Activated CD4-positive, alpha-beta T cell treated with anti-CD3 and anti-CD28 coated beads, Interleukin-2, amount 10 ng/mL, durations not matched to agents 24 days and 14 days (primary cell): ENCODE results near the gene POU2AF2. TPM values are rescaled to one million over a fixed set of nuclear protein-coding genes. Genes with fewer than 3 reads are reported as not detected.
A peak's percentile ranks its signal among the peaks of the same experiment; 100 is the strongest.
"Not testable (repeated sequence)": the region's sequence is repeated elsewhere in the genome, so short reads cannot be mapped to it uniquely, and the experiment has no call there.

ENCODE experiments used
- DNase-seq: peaks from one replicate; pipeline ENCODE4 v3.0.0; 2022
- H3K27ac Mint-ChIP-seq: one replicate; pipeline ENCODE4 v1.8.0; 2022; ENCODE audit warnings: mild to moderate bottlenecking, mixed read lengths
- H3K27me3 Mint-ChIP-seq: one replicate; pipeline ENCODE4 v1.8.0; 2022; ENCODE audit warnings: mixed read lengths
- H3K36me3 Mint-ChIP-seq: one replicate; pipeline ENCODE4 v1.8.0; 2022; ENCODE audit warnings: low read depth, mild to moderate bottlenecking, mixed read lengths
- H3K4me1 Mint-ChIP-seq: one replicate; pipeline ENCODE4 v1.8.0; 2021; ENCODE audit warnings: mixed read lengths
- H3K4me3 Mint-ChIP-seq: one replicate; pipeline ENCODE4 v1.8.0; 2022; ENCODE audit warnings: mild to moderate bottlenecking, moderate library complexity, mixed read lengths
- H3K9me3 Mint-ChIP-seq: one replicate; pipeline ENCODE4 v1.8.0; 2021; ENCODE audit warnings: mixed read lengths
- intact Hi-C: fragments of 100-400 bp; cut with micrococcal nuclease; formaldehyde crosslinking; loops from one replicate; pipeline ENCODE4 v1.15.1; 2023
- total RNA-seq: library from RNA; stranded (reverse); gene quantifications from 2 replicates; pipeline ENCODE4 v1.2.3, GENCODE V29; 2022

Gene POU2AF2
- total RNA-seq, 1 donor from 2014 or later: 0.44 TPM

- intact Hi-C loops: no loop called here
- H3K27ac Mint-ChIP-seq: no peak overlapping the region
- H3K4me1 Mint-ChIP-seq: peaks cover 6% of the 10 kb centered on the region
These were observed 23.8 kb downstream of the POU2AF2 start for GRCh38 chr11:111269146-111269868.

GRCh38 chr11:111272420-111272819 lies 26.9 kb downstream of the POU2AF2 start:
- peaks cover 6% of the 10 kb centered on the region for H3K4me1 Mint-ChIP-seq
- no peaks in the 10 kb centered on the region for H3K9me3 Mint-ChIP-seq
- intact Hi-C loops: no loop called here
- no peak overlapping the region for H3K4me3 Mint-ChIP-seq
- H3K27me3 Mint-ChIP-seq: peaks cover 22% of the 10 kb centered on the region
- no peak overlapping the region for H3K27ac Mint-ChIP-seq
- DNase-seq: no peak
- no peaks in the 10 kb centered on the region for H3K36me3 Mint-ChIP-seq

More at GRCh38 chr11:111269146-111269868, 23.8 kb downstream of the POU2AF2 start:
- no peak overlapping the region for H3K4me3 Mint-ChIP-seq
- no peaks in the 10 kb centered on the region for H3K36me3 Mint-ChIP-seq
- DNase-seq: no peak
- H3K27me3 Mint-ChIP-seq: peaks cover 11% of the 10 kb centered on the region
- no peaks in the 10 kb centered on the region for H3K9me3 Mint-ChIP-seq

- no peak overlapping the region for H3K4me3 Mint-ChIP-seq
- intact Hi-C loops: loop anchor here (1.0 to 10.0 kb wide), 5 partner anchors 75 to 282 kb away; no protein-coding TSS in a partner anchor
- H3K27ac Mint-ChIP-seq: no peak overlapping the region
- no peaks in the 10 kb centered on the region for H3K36me3 Mint-ChIP-seq
- no peak for DNase-seq
- peaks cover 8% of the 10 kb centered on the region for H3K27me3 Mint-ChIP-seq
- H3K9me3 Mint-ChIP-seq: no peaks in the 10 kb centered on the region
- H3K4me1 Mint-ChIP-seq: no peaks in the 10 kb centered on the region
These were observed 37.1 kb downstream of the POU2AF2 start for GRCh38 chr11:111282562-111283075.

GRCh38 chr11:111283945-111284481 lies 38.5 kb downstream of the POU2AF2 start:
- Mint-ChIP-seq H3K36me3 (no peaks in the 10 kb centered on the region), H3K27ac (no peak overlapping the region), H3K4me3 (no peak overlapping the region), H3K4me1 (no peaks in the 10 kb centered on the region), H3K9me3 (no peaks in the 10 kb centered on the region), H3K27me3 (peaks cover 4% of the 10 kb centered on the region)
- no peak for DNase-seq
- intact Hi-C loops: loop anchor here (1.0 to 10.0 kb wide), 5 partner anchors 73 to 281 kb away; no protein-coding TSS in a partner anchor

- no peak for DNase-seq
- intact Hi-C loops: loop anchor here (10.0 kb wide), 1 partner anchor 279 kb away; no protein-coding TSS in a partner anchor
- H3K36me3 Mint-ChIP-seq: no peaks in the 10 kb centered on the region
- H3K4me3 Mint-ChIP-seq: no peak overlapping the region
- no peaks in the 10 kb centered on the region for H3K9me3 Mint-ChIP-seq
- peaks cover 5% of the 10 kb centered on the region for H3K27me3 Mint-ChIP-seq
- H3K27ac Mint-ChIP-seq: no peak overlapping the region
- no peaks in the 10 kb centered on the region for H3K4me1 Mint-ChIP-seq
These were observed 39.9 kb downstream of the POU2AF2 start for GRCh38 chr11:111285189-111286091.

GRCh38 chr11:111291764-111292163 lies 46.2 kb downstream of the POU2AF2 start:
- Mint-ChIP-seq H3K27ac (no peak overlapping the region), H3K36me3 (no peaks in the 10 kb centered on the region), H3K4me3 (no peak overlapping the region)

DNA sequence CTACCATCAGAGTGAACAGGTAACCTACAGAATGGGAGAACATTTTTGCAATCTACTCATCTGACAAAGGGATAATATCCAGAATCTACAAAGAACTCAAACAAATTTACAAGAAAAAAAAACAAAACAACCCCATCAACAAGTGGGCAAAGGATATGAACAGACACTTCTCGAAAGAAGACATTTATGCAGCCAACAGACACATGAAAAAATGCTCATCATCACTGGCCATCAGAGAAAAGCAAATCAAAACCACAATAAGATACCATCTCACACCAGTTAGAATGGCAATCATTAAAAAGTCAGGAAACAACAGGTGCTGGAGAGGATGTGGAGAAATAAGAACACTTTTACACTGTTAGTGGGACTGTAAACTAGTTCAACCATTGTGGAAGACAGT lies 46.9 kb downstream of the POU2AF2 start:
- DNase-seq, H3K4me1 Mint-ChIP-seq, H3K9me3 Mint-ChIP-seq, H3K4me3 Mint-ChIP-seq, H3K36me3 Mint-ChIP-seq, intact Hi-C loops, H3K27ac Mint-ChIP-seq, H3K27me3 Mint-ChIP-seq: not testable (repeated sequence)

More at GRCh38 chr11:111291764-111292163, 46.2 kb downstream of the POU2AF2 start:
- H3K9me3 Mint-ChIP-seq: no peaks in the 10 kb centered on the region
- no peak for DNase-seq
- intact Hi-C loops: no loop called here
- peaks cover 6% of the 10 kb centered on the region for H3K27me3 Mint-ChIP-seq
- no peaks in the 10 kb centered on the region for H3K4me1 Mint-ChIP-seq

GRCh38 chr11:111296196-111296595 lies 50.7 kb downstream of the POU2AF2 start:
- peaks cover 4% of the 10 kb centered on the region for H3K4me1 Mint-ChIP-seq
- intact Hi-C loops: no loop called here
- peaks cover 31% of the 10 kb centered on the region for H3K27me3 Mint-ChIP-seq
- no peaks in the 10 kb centered on the region for H3K9me3 Mint-ChIP-seq
- DNase-seq: no peak
- H3K36me3 Mint-ChIP-seq: no peaks in the 10 kb centered on the region
- no peak overlapping the region for H3K4me3 Mint-ChIP-seq
- H3K27ac Mint-ChIP-seq: no peak overlapping the region

DNA sequence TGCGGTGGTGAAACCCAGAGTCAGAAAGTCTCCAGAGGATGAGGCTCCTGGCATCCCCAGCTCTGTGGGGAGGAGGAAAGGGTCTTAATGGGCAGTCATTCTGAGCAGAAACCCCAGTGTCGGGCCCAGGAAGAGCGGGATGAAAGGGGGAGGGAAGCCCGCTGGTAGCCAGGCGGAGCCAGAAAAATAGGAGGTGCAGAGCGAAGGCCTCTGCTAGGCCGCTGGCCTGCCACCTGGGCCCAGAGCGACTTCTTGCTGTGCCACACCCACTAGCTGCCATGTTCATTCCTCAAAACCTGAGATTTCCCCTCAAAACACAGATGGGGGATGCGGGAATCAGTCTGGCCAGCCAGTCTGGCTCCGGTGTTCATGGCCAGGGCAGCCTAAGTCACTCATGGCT lies 52.2 kb downstream of the POU2AF2 start:
- intact Hi-C loops: no loop called here
- H3K27ac Mint-ChIP-seq: no peak overlapping the region
- H3K36me3 Mint-ChIP-seq: no peaks in the 10 kb centered on the region
- H3K4me3 Mint-ChIP-seq: no peak overlapping the region
- H3K4me1 Mint-ChIP-seq: peaks cover 4% of the 10 kb centered on the region
- peaks cover 42% of the 10 kb centered on the region for H3K27me3 Mint-ChIP-seq
- peak; percentile 46 for DNase-seq
- H3K9me3 Mint-ChIP-seq: no peaks in the 10 kb centered on the region

DNA sequence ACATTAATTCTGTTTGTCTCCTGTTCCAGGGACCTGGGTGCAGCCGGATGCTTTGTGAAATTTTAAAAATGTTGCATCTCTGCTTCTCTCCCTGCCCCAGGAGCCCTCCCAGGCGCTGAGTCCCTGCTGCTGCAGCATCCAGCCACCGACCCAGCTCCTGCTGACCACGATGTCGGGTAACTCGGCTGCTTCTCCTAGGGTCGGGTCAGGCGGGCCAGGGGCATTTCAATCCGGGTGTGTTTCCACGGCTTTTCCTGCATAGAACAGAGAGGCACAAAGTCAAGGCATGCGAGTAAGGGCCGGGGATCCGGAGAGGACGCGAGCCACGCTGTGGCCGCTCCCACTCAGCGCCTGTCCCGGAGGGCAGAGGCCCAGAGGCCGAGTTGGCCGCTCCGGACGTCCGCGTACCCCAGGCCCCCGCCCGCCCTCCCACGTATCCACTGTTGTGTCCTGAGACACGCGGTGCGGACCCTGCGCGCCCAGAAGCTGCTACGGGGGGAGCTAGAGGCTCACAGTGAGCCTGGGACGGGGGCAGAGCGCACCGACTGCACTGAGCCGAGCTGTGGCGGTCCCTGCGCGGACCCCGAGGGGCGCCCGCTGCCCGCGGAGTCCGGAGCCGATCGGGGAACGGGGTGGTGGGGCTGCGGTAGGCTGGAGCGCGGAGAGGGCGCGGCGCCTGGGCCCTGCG lies 53.0 kb downstream of the POU2AF2 start, which contains the start of gene POU2AF3:
TSS of gene POU2AF3 (plus strand) at position 134 of the 688 bp plus-strand sequence. CDS start at position 170, 36 bp downstream.
- Mint-ChIP-seq H3K27me3 (peaks cover 49% of the 10 kb centered on the region), H3K9me3 (no peaks in the 10 kb centered on the region), H3K4me1 (peaks cover 4% of the 10 kb centered on the region), H3K27ac (no peak within 1 kb of the TSS), H3K4me3 (peak within 1 kb of the TSS; percentile 51), H3K36me3 (no peaks in the 10 kb centered on the region)
- DNase-seq: no peak
- intact Hi-C loops: no loop called here

DNA sequence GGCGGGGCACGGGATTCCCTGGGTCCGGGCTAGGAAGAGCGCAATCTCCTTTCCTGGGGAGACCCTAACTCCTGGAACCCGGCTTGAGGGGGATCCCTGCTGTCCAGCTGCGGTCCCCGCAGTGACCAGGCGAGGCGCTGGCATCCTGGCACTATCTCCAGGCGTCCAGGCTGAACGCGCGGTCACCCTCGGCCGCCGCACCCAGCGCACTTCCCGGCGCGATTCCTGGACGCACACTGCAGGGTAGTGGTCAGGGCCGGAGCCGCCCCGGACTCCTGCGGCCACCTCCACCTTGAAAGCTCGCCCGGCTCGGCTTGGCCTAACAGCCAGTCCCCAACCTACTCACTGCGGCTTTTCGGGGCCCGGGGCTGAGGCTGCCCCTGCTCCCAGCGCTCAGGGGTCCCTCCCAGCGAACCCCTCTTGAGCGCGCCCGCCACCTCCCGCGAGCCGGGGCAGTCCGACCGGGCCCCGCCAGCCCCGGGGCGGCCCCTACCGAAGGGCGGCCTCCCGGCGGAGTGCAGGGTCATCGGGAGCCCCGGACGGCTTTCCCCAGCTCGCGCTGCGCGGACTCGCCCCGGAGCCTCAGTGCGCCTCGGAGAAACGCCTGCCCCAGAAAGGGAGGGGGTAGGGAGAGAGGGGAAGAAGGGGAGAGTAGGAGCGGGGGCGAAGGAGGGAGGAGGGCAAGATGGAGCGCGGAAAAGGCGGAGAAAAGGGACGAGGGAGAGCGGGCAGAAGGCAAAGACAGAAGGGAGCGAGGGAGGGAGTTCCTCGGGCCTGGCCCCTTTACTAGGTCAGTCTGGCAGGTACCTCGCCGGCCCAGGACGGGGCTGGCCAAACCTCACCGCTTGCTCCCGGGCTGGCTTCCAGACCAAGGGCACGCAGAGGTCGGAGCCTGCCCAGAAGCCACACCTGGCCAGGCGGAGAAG lies 53.8 kb downstream of the POU2AF2 start:
- H3K36me3 Mint-ChIP-seq: no peaks in the 10 kb centered on the region
- no peaks in the 10 kb centered on the region for H3K9me3 Mint-ChIP-seq
- peaks cover 4% of the 10 kb centered on the region for H3K4me1 Mint-ChIP-seq
- H3K27me3 Mint-ChIP-seq: peaks cover 49% of the 10 kb centered on the region
- H3K27ac Mint-ChIP-seq: no peak overlapping the region
- peak; percentile 54 for DNase-seq
- peak overlapping the region; percentile 44 for H3K4me3 Mint-ChIP-seq
- intact Hi-C loops: no loop called here

GRCh38 chr11:111300569-111300968 lies 55.0 kb downstream of the POU2AF2 start:
- peak overlapping the region; percentile 43 for H3K4me3 Mint-ChIP-seq
- peaks cover 4% of the 10 kb centered on the region for H3K4me1 Mint-ChIP-seq
- no peaks in the 10 kb centered on the region for H3K36me3 Mint-ChIP-seq
- H3K27me3 Mint-ChIP-seq: peaks cover 60% of the 10 kb centered on the region
- intact Hi-C loops: no loop called here
- H3K9me3 Mint-ChIP-seq: no peaks in the 10 kb centered on the region
- no peak overlapping the region for H3K27ac Mint-ChIP-seq
- DNase-seq: no peak
